OCI-LY3 (cell line): ENCODE results near the gene GSX2.

Source experiments
- EZH2phosphoT487 ChIP-seq: fragments of 200-600 bp; shearing (Covaris generic); IDR thresholded peaks from 2 replicates; pipeline ENCODE4 v1.6.1; 2018; ENCODE audit warnings: antibody characterized with exemption, mixed run types, low read depth
- TF ChIP-seq, protein P1 (sequence below): fragments of 200-600, 300-600 bp; sonication (generic); IDR thresholded peaks from 2 replicates; pipeline ENCODE4 v1.5.1; 2014; ENCODE audit warnings: antibody characterized with exemption, low read length, low read depth

DNA sequence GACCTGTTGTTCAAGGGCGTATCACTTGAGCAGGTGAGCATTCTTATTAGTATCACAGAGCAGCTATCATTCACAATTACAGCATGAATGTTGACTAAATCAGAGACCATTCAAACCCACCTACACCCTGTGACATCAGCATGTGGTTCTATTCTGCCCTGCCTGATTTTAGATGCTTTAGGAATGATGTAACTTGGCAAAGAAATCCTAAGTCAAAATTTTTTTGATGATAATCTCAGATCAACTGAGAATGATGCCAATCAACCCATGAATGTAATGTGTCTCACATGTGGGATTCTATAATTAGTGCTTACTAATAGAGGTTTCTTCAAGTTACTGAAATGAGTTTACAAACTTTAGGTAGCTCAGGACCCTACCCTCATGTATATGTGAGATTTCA lies 22.2 kb upstream of the GSX2 start:
- TF ChIP-seq, protein P1, sequence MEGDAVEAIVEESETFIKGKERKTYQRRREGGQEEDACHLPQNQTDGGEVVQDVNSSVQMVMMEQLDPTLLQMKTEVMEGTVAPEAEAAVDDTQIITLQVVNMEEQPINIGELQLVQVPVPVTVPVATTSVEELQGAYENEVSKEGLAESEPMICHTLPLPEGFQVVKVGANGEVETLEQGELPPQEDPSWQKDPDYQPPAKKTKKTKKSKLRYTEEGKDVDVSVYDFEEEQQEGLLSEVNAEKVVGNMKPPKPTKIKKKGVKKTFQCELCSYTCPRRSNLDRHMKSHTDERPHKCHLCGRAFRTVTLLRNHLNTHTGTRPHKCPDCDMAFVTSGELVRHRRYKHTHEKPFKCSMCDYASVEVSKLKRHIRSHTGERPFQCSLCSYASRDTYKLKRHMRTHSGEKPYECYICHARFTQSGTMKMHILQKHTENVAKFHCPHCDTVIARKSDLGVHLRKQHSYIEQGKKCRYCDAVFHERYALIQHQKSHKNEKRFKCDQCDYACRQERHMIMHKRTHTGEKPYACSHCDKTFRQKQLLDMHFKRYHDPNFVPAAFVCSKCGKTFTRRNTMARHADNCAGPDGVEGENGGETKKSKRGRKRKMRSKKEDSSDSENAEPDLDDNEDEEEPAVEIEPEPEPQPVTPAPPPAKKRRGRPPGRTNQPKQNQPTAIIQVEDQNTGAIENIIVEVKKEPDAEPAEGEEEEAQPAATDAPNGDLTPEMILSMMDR: no peak
- no peak for TF ChIP-seq EZH2phosphoT487
